Activated B cell treated with CpG ODN at 0.5 μM for 24 hours (primary cell): Measurements from ENCODE around the gene ILKAP. TPM values are rescaled to one million over a fixed set of nuclear protein-coding genes. Genes with fewer than 3 reads are reported as not detected.
A peak's percentile ranks its signal among the peaks of the same experiment; 100 is the strongest.

Experiments
- ATAC-seq: fragments of 200-7000 bp; cut with Tn5 transposase; one replicate; pipeline ENCODE4 v1.10.0; 2021; ENCODE audit warnings: low read depth, mild to moderate bottlenecking, moderate library complexity
- CTCF ChIA-PET: fragments of 350-600 bp; sonication (Branson Sonifier 250); formaldehyde crosslinking; loops from one replicate; lab custom pipeline; 2021; ENCODE audit warnings: antibody characterized with exemption; lab: Charles Lee
- POLR2A ChIA-PET: fragments of 350-600 bp; sonication (Branson Sonifier 250); formaldehyde crosslinking; loops from one replicate; lab custom pipeline; 2021; ENCODE audit warnings: antibody characterized with exemption; lab: Charles Lee
- DNase-seq: peaks from one replicate; pipeline ENCODE4 v3.0.0; 2022
- H3K27ac Mint-ChIP-seq: one replicate; pipeline ENCODE4 v1.8.0; 2020; ENCODE audit warnings: mixed read lengths
- H3K27me3 Mint-ChIP-seq: one replicate; pipeline ENCODE4 v1.8.0; 2021; ENCODE audit warnings: mixed read lengths
- H3K36me3 Mint-ChIP-seq: one replicate; pipeline ENCODE4 v1.8.0; 2021; ENCODE audit warnings: low read depth, mixed read lengths
- H3K4me1 Mint-ChIP-seq: one replicate; pipeline ENCODE4 v1.8.0; 2021; ENCODE audit warnings: mixed read lengths
- H3K4me3 Mint-ChIP-seq: one replicate; pipeline ENCODE4 v1.8.0; 2020; ENCODE audit warnings: mild to moderate bottlenecking, mixed read lengths
- H3K9me3 Mint-ChIP-seq: one replicate; pipeline ENCODE4 v1.8.0; 2020; ENCODE audit warnings: mixed read lengths
- intact Hi-C: fragments of 100-400 bp; cut with micrococcal nuclease; formaldehyde crosslinking; loops from one replicate; pipeline ENCODE4 v1.15.1; 2024
- total RNA-seq: library from RNA; stranded (reverse); gene quantifications from 2 replicates; pipeline ENCODE4 v1.2.3, GENCODE V29; 2022
- TF ChIP-seq, protein P1 (sequence below): fragments of 200-600 bp; IDR thresholded peaks from one replicate; pipeline ENCODE4 v1.8.0; 2022; ENCODE audit warnings: antibody characterized with exemption, mild to moderate bottlenecking

Gene ILKAP
- total RNA-seq, 1 donor from 2014 or later: 77.3 TPM

DNA sequence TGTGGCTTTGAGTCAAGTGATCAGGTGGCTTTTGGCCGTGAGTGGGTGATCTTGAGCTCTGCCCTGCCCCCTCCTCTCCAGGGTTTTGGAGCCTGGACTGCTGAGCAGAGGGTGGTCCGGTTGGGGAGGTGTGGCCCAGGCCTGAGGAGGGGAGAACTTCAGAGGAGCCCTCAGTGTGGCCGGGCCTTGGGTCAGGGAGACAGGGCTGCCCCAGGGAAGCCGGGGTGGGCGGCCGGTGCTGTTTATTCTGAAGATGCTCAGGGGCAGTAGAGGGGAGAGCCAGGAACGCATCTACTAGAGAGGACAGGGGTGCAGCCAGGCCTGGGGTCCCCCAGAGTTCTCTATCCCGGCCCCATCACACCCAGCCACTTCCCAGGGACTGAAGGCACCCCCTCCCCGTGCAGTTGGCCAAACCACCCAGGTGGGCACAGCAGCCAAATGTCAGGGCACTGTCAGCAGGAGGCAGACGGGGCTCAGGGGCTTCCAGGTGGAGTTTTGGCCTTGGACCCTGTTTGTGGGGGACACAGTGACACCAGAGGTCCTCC, 43.8 kb downstream of the ILKAP start:
- ChIA-PET CTCF (interaction anchor here (1.1 to 1.7 kb wide), 2 partner anchors 104 to 105 kb away, joined by 4 to 5 read pairs; no protein-coding TSS in a partner anchor), POLR2A (interaction anchor here (0.8 kb wide), 1 partner anchor 103 kb away, joined by 3 read pairs; no protein-coding TSS in a partner anchor)
- DNase-seq: no peak
- Mint-ChIP-seq H3K4me3 (peak overlapping the region; percentile 70), H3K27ac (no peak overlapping the region), H3K9me3 (no peaks in the 10 kb centered on the region), H3K36me3 (no peaks in the 10 kb centered on the region), H3K4me1 (peaks cover 15% of the 10 kb centered on the region), H3K27me3 (peaks cover 12% of the 10 kb centered on the region)
- ATAC-seq: no peak
- intact Hi-C loops: loop anchor here (1.0 to 5.0 kb wide), 3 partner anchors 104 to 302 kb away; partner anchors contain the start of gene RAMP1
- TF ChIP-seq, protein P1, sequence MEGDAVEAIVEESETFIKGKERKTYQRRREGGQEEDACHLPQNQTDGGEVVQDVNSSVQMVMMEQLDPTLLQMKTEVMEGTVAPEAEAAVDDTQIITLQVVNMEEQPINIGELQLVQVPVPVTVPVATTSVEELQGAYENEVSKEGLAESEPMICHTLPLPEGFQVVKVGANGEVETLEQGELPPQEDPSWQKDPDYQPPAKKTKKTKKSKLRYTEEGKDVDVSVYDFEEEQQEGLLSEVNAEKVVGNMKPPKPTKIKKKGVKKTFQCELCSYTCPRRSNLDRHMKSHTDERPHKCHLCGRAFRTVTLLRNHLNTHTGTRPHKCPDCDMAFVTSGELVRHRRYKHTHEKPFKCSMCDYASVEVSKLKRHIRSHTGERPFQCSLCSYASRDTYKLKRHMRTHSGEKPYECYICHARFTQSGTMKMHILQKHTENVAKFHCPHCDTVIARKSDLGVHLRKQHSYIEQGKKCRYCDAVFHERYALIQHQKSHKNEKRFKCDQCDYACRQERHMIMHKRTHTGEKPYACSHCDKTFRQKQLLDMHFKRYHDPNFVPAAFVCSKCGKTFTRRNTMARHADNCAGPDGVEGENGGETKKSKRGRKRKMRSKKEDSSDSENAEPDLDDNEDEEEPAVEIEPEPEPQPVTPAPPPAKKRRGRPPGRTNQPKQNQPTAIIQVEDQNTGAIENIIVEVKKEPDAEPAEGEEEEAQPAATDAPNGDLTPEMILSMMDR: no peak

DNA sequence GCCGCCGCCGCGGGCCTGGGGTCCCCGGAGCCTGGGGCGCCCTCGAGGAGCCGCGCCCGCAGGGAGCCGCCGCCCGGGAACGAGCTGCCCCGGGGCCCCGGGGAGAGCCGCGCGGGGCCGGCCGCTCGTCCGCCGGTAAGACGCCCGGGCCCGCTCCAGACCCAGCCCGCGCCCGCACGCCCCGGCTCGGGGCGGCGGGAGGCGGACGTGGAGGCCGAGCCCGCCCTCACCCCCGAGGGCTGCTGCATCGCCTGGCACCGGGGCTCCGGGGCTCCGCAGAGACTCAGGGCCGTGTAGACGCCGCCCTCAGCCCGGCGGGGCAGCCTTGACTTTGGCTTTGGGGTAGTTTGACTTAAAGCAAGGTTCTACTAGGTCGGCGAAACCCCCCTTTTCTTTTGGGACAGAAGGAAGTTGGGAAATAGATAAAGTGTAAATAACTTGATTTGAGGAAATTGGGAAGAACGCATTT, 44.4 kb downstream of the ILKAP start:
- Mint-ChIP-seq H3K27me3 (peaks cover 11% of the 10 kb centered on the region), H3K9me3 (no peaks in the 10 kb centered on the region), H3K27ac (no peak overlapping the region), H3K4me3 (peak overlapping the region; percentile 70), H3K4me1 (peaks cover 12% of the 10 kb centered on the region), H3K36me3 (no peaks in the 10 kb centered on the region)
- TF ChIP-seq, protein P1: no peak
- DNase-seq: no peak
- CTCF ChIA-PET: no interaction called here
- ATAC-seq: peak; percentile 49
- intact Hi-C loops: loop anchor here (2.0 to 5.0 kb wide), 2 partner anchors 236 to 302 kb away; partner anchors contain the start of gene RAMP1
- POLR2A ChIA-PET: no interaction called here

DNA sequence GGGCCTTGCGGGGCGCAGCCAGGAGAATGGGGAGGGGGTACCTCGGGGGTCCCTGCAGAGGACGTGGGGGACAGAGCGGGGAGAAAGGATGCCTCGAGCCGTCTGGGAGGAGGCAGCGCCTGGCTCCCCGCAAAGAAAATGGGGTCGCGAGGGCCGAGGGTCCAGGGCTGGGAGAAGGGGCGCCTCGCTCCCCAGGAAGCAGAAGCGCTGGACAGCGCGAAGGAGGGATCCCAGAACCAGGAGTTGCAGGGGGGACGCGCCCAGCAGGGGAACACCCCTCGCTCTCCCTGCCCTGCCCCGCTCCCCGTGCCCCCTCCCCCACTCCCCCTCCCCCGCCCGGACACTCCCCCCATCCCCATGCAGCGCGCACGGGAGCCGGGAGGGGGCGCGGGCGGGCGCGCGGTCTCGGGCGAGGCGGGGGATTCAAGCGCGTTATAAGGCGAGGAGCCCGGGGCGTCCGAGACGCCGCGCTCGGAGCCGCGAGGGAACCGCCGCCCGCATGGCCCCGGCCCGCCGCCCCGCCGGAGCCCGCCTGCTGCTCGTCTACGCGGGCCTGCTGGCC, 44.9 kb downstream of the ILKAP start, which contains the start of gene ERFE:
Gene ERFE (plus strand): TSS at position 462 of the 562 bp plus-strand sequence. CDS start 38 bp downstream, at position 500.
- peak; percentile 90 for ATAC-seq
- Mint-ChIP-seq H3K27me3 (peaks cover 11% of the 10 kb centered on the region), H3K4me1 (peaks cover 12% of the 10 kb centered on the region), H3K9me3 (no peaks in the 10 kb centered on the region), H3K36me3 (no peaks in the 10 kb centered on the region), H3K27ac (no peak within 1 kb of the TSS), H3K4me3 (peak within 1 kb of the TSS; percentile 70)
- ChIA-PET CTCF (no interaction called here), POLR2A (no interaction called here)
- intact Hi-C loops: loop anchor here (2.0 to 5.0 kb wide), 2 partner anchors 236 to 301 kb away; partner anchors contain the start of gene RAMP1
- DNase-seq: peak; percentile 58
- TF ChIP-seq, protein P1: no peak

DNA sequence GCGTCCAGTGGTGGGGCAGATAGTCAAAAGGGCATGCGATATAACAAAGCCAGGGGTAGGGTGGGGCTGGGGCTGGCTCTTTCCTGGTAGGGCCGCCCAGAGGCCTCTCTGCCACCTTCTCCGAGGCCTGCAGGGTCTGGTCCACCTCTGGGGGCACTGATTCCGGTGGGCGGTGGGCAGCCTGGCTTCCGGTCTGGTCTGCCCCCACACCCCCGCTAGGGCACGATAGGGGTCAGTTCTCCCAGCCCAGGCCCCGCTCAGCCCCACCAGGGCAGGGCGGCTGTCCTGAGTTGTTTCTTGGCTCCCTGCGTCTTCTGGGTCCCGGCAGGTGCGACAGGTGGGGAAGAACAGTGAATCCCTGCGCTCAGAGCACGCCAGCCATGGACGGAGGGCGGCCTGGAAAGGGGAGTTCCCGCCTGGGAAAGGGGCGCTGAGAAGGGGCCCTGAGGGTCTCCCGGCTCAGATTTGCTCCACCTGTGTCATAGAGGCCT, 45.4 kb downstream of the ILKAP start:
- ATAC-seq (no peak), DNase-seq (no peak)
- Mint-ChIP-seq H3K4me3 (peak overlapping the region; percentile 15), H3K9me3 (no peaks in the 10 kb centered on the region), H3K36me3 (no peaks in the 10 kb centered on the region), H3K27me3 (peaks cover 11% of the 10 kb centered on the region), H3K4me1 (peaks cover 12% of the 10 kb centered on the region), H3K27ac (no peak overlapping the region)
- TF ChIP-seq, protein P1: no peak
- CTCF ChIA-PET: no interaction called here
- intact Hi-C loops: loop anchor here (2.0 to 5.0 kb wide), 2 partner anchors 235 to 301 kb away; partner anchors contain the start of gene RAMP1
- POLR2A ChIA-PET: no interaction called here
